GM19023 (cell line): ENCODE measurements around the gene PMPCA.
"Not testable (repeated sequence)": the region's sequence is repeated elsewhere in the genome, so short reads cannot be mapped to it uniquely, and the experiment has no call there.

Source experiments
- ATAC-seq: cut with Tn5 transposase; IDR thresholded peaks from one replicate; pipeline ENCODE4 v1.9.1; 2021; ENCODE audit warnings: mild to moderate bottlenecking, moderate library complexity; ENCODE audit not compliant: unreplicated experiment

PMPCA gene

DNA sequence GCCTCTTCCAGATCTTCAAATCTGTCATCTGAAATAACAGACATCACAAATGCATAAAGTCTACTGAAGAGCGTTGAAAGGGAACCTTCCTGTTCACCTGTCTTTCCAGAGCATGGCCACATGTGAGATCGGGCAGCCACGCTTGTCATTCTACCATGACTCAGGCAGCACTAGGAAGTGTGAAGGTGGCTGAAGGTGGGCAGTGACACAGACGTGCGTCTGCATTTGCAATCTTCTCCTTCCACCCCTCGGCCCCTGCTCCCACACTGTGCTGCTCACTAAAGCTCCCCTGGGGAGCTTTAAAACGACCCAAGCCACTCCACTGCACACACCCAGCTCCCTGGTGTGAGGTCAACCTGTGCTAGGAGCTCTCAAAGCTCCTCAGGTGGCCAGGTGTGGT is 2.5 kb upstream of the PMPCA start:
- no peak for ATAC-seq

DNA sequence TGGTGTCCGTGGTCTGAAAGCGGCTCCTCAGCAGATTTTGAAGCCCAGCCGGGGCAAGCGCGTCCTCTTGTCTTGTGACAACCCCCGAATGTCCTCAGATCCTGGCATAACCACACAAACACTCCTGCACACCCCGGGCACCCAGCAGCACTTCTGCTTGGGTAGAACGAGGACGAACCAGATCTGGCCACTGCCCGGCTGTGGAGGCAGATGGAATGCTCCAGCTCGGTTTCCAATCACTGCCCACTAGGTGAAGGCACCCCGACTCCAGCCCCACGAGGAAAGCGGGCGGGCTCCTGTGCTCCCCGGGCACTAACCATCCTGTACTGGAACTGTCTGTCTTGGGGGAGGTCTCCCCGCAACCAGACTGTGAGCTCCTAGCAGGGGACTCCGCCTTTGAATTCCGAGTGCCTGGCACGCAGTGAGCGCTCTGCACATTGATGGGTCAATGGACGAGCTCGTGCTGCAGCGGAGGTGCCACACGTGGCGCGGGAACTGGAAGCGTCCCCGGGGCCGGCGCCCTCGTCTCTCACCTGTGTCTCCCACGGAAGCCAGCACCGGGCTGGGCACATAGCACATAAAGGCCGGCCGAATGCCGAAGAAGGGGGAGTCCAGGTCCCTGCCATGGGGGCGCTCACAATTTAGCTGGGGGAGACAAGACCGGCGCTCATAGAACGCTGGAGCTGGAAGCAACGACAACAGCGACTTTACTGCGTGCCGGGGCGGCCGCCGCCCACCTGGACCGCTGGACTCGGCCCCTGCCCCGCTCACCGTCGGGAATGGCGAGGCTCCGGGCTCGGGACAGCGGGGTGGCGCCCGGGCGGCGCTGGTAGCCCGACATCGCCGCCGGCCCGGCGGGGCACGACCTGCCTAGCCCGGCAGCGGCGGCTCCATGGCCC is 652 bp upstream of the PMPCA start:
- ATAC-seq: peak; percentile 13

DNA sequence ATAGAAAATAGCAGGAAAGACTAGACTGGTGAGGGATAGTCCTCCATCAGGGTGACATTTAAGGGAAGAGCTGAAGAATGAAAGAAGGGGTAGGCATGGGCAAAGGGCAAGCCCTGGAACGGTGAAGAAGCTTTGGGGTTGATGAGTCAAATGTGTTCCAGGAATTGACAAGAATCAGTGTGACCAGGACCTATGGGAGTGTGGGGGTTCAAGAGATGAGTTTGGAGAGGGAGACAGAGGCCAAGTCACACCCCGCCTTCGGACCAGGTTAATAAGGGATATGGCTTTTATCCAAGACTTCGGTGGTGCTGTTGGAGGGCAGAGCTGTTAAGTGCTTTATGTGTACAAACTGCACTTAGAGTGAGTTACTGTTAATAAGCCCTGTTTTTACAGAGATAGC is 920 bp downstream of the PMPCA start:
- ATAC-seq: no peak

DNA sequence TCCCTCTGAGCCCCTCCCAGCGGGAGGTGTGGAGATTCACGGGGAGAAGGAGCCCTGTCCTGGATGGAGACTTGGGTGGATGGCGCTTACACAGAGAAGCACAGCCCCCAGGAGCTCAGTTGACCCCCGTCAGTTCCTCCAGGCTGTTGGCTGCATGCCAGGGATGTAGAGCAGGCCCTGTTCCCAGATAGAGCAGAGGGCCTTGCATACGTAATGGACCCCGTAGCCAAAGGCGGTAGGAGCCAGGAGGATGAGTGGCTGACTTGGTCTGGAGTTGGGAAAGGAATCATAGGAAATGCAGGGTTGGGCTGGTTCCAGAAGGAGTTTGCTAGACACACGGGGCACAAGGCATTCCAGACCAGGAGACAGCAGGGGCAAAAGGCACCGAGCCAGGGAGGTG is 2.5 kb downstream of the PMPCA start:
- no peak for ATAC-seq

DNA sequence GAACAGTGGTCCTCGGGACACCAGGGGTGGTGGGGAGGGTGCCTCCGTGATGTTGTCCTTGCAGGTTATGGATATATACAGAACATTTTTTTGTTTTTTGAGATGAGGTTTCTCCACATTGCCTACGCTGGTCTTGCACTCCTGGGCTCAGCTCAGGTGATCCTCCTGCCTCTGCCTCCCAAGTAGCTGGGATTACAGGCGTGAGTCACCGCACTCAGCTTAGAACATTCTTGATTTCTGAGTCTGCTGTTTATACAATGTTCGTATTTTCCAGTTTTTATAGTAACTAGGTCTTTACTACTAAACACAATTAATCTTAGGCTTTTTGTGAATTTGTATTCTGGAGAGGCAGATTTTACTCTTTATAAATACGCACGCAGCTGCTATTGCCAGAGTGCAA is 6.0 kb downstream of the PMPCA start:
- no peak for ATAC-seq

DNA sequence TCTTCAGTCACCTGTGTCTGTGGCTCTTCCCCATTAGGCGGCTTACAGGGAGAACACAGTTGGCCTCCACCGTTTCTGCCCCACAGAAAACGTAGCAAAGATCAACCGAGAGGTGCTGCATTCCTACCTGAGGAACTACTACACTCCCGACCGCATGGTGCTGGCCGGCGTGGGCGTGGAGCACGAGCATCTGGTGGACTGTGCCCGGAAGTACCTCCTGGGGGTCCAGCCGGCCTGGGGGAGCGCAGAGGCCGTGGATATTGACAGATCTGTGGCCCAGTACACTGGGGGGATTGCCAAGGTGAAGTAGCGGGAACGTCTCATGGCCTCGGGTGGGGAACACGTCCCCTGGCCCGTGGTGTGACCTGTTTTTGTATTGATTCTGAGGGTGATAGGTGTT is 6.5 kb downstream of the PMPCA start:
- no peak for ATAC-seq

DNA sequence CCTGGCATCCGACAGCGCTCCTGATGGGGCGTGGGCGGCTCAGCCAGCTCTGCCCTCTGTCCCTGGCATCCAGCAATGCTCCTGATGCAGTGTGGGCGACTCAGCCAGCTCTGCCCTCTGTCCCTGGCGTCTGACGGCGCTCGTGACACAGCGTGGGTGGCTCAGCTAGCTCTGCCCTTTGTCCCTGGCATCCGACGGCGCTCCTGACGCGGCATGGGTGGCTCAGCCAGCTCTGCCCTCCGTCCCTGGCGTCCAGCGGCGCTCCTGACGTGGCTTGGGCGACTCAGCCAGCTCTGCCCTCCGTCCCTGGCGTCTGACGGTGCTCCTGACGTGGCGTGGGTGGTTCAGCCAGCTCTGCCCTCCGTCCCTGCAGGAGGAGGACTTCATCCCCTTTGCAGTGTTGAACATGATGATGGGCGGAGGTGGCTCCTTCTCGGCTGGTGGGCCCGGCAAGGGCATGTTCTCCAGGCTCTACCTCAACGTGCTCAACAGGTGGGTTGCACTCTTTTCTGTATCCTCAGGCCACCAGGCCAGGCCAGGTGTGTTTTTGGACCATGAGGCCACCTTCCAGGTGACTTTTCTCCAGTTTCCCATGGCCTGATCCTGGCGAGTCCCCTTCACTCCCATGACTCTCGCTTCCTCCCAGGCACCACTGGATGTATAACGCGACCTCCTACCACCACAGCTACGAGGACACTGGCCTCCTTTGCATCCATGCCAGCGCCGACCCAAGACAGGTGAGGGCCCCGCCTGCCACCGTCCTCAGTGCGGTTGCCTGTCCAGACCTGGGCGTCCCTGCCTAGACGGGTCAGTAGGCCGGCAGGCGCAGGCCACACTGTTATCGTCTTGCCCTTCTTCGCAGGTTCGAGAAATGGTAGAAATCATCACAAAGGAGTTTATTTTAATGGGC is 8.0 kb downstream of the PMPCA start:
- no peak for ATAC-seq

DNA sequence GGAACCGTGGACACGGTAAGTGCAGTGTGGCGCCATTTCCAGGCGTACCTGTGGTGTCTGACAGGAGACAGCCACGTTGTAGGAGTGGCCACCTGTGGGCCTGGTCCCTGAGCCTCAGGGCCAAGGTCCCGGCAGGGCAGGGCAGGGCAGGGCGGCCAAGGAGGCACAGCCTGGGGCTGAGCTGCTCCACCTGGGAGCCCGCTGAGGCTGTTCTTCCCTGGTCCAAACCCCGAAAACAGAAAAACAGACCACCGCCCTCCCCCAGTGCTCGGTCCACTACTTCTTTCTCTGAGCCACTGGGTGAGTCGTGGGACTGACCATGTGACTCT is 8.6 kb downstream of the PMPCA start:
- ATAC-seq: no peak

DNA sequence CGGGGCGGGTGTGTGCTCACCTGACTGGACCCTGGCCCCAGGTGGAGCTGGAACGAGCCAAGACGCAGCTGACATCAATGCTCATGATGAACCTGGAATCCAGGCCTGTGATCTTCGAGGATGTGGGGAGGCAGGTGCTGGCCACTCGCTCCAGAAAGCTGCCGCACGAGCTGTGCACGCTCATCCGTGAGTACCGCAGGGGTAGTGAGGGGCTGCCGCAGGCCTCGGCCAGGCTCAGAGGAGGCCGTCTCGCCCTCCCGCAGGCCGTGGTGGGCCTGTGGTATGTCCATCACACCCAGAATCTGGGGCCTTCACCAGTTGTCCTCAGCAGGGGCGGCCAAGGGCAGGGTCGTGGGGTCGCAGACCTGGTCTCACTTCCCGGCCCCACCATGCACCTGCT is 11.3 kb downstream of the PMPCA start:
- ATAC-seq: no peak

DNA sequence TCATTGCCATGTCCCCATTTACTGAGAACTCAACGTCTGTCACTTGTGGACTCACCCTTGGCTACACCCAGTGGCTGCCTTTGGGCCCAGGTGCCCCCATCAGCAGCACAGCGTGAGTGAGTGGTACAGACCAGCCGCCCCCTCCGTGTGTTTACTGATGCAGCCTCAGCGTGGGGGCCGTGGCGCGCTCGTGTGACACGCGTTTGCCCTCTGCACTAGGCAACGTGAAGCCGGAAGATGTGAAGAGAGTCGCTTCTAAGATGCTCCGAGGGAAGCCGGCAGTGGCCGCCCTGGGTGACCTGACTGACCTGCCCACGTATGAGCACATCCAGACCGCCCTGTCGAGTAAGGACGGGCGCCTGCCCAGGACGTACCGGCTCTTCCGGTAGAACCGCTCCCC is 12.4 kb downstream of the PMPCA start:
- ATAC-seq: no peak

DNA sequence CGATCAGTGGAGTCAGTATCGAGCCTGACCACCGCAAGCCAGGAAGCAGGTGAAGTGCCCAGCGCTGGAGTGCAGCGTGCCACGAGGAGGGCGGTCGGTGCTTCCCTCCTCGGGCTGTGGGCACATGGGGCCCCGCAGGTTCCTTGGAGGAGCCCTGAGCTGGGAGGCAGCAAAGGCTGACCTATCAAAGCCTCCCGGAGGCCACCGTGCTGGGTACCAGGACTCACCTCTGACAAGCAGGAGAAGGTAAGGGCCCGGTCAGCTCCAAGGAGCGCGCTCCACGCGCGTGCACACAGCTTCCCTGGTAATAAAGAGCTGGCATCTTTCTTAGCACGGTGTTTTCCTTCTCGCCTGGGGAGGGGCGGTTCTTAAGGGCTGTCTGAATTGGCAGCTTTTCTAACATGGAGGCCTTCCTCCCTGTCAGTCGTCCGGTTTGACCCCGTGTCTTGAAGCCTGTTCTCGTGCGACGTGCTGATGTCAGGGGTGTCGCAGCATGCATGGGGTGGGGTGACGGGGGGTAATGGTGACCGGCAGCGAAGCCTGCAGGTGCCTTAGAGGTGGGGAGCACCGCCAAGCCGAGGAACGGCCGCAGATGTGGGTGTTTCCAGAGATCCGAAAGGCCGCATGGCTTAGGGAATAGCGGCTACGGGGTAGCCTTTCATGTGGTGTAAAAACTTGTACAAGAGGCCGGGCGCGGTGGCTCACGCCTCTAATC is 13.1 kb downstream of the PMPCA start:
- no peak for ATAC-seq

DNA sequence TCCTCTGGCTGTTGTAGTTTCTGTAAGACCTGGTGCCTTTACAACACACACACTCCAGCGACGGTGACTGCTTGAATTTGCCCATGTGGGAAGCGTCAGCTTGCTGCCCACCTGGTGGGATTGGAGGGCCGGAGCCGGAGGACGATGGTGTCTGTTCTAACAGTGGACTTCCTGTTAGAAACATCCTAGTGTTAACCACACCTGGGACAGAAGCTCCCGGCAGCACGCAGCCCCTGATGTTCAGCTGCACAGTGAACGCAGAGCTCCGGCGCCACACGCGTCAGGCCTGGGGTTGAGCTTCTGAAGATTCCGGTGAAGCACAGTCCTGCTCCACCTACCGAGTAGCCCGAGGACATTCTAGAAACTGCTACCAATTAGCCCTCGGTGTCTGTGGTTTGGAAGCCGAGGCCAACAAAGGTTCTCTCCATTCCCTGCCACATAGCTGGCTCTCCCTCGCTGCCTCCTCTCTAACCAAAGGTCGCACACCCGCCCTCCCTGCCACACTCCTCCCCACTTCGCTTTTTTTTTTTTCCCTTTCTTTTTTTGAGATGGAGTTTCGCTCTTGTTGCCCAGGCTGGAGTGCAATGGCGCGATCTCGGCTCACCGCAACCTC is 14.4 kb downstream of the PMPCA start:
- ATAC-seq: no peak

DNA sequence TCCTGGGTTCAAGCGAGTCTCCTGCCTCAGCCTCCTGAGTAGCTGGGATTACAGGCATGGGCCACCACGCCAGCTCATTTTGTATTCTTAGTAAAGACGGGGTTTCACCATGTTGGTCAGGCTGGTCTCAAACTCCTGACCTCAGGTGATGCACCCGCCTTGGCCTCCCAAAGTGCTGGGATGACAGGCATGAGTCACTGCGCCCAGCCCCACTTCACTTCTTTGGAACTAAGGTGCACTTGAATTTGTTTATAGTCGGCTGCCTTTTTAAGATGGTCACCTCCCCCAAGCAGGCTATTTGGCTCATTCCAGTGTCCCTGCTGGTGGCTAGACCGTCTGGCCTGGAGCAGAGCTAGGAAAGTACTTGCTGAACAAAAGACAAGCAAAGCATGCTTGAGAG is 14.9 kb downstream of the PMPCA start:
- not testable (repeated sequence) for ATAC-seq

DNA sequence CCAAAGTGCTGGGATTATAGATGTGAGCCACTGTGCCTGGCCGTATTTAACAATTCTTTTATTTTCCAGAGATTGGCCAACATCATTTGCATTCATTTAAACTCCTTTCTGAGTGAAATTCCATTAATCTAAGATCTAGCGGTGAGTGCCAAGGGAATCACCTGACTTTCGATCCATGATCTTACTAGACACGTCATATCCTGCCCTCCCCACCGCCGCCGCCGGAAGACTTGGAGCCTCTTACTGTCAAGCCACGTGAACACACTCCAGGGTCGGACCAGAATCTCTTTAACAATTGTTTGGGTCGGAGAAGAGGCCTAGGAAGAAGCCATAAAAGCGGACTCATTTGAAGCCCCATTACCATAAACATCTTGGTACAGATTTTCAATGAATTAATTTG is 16.3 kb downstream of the PMPCA start:
- ATAC-seq: no peak

DNA sequence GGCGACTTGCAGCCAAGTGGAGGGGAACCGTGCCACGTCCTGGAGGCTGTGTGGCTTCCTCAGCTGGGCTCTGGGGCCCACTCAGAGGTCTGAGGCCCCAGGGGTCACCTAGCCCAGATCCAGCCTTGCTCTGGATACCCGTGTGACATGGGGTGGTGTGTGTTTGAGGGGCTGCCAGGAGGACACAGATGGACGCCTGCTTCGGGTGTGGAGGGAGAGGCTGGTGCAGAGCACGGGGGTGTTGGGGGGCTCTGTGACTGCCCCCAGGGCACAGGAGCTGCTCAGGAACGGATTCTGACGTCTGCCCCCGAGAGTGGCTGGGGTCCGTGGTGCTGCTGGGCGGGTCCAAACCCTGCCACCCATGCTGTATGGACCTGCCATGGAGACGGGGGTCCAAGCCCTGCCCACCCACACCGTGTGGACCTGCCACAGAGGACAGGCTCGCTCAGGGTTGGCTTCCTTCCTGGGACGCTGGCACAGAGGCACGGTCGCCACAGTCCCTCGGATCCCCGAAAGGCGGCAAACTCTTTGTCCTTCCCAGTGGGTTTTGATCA is 18.7 kb downstream of the PMPCA start:
- ATAC-seq: no peak

DNA sequence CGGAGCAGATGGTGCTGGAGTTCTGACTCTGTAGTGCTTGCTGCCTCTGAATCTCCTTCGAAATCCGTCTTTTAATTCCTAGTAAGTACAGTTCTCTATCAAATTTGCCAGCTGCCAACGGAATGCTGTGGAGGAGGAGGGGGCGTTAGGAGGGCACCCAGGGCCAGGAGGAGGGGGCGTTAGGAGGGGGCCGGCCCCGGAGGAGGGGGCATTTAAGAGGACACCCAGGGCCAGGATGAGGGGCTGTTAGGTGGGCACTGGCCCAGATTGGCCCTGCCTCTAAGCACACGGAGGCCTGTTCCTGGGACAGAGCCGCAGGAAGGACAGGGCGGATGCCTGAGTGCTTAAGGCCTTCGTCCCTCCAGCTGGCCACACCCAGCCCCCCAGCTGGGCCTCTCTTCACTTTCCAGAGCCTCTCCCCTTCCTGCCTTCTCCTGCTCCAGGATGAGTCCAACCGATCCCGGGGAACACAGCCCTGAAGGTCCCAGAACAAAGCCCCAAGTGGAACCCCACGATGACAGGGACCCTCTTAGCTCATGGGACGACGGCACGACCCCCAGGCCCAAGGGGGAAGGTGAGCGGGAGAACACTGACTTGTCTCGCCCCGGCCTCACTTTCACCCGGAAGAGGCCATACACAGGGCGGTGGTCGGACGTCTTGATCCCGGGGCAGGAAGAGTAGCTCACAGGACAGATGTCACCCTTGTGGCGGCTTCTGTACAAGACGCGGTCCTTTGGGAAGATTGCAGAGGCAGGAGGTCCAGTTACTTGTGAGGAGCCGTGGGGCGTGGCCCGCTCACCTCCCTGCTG is 19.4 kb downstream of the PMPCA start:
- ATAC-seq: no peak

DNA sequence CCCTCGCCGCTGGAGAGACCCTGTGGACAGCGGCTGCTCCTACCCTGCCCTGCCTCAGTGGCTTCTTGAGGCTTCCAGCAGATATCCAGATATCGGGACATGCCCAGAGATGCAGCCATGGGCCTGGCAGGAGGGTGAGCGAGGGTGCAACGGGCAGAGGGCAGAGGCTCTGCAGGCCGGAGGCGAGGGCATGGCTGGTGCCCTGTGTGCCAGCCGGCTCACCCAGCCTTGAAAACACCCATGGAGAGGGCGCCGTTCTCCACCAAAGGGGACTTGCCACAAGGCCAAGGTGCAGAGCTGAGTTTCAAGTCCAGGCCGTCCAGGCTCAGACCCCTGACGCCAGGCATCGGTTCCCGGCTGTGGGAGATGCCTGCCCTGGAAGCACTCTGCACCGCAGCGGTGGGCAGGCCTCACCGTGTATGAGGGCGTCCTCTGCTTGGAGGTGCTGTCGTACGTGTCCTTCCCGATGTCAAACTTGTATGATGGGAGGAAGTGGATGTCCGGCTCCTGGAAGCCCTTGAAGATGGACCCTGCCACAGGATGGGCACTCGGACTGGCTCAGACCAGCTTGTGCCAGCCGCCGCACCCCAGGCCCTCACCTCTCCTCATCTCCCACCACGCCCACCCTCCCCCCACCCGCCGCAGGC is 20.3 kb downstream of the PMPCA start:
- no peak for ATAC-seq

DNA sequence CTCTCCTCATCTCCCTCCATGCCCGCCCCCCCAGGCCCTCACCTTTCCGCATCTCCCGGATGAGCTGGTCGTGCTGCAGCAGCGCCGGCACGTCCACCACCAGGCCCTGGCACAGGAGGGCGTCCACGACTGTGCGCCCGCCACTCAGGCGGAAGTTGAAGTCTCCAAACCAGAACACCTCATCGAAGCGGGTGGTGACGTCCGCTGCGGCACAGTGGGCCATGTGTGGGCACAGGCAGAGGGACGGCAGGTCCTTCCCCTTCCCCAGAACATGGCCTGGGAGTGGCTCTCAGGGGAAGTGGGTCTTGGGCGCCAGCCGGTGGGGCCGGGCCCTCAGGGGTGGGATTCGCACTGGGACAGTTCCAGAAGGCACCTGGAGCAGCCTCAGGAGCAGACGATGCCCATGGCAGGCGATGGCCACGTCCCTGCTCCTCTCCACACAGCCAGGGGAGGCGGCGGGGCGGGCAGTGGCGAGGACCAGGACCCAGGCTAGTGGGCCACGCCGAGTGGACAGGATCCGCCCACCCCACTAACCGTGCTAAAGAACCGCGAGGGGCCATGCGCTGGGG is 21.4 kb downstream of the PMPCA start:
- no peak for ATAC-seq

DNA sequence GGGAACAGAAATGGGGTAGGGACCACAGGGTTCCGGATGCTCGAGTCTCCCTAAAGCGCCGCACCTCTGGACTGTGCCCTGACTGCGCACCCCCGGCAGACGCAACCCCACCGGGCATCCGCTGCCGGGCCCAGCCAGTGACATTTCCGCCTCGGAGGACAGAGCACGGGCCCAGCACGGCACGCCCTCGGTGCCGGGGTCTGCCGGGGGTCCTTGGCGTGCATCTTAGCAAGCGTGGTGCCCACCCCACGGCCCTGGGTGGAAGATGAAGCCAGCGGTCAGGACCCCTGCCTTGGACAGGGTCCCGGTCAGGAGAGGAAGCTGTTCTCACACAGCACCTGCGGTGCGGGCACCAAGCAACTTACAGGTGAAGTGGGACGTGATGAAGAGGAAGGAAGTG is 22.1 kb downstream of the PMPCA start:
- no peak for ATAC-seq
